Raji (cell line): ENCODE measurements around the gene AIF1L.
A peak's percentile ranks its signal among the peaks of the same experiment; 100 is the strongest.

Experiments
- POLR2A ChIP-seq: IDR thresholded peaks from 2 replicates; pipeline ENCODE4 v1.6.1; 2011; ENCODE audit warnings: low read depth, low read length, control low read depth; ENCODE audit not compliant: insufficient read depth

The AIF1L gene

GRCh38 chr9:131120620-131121228 is 24.4 kb downstream of the AIF1L start:
- TF ChIP-seq POLR2A: no peak

- no peak for TF ChIP-seq POLR2A
Observed at GRCh38 chr9:131121346-131121745, 25.0 kb downstream of the AIF1L start.

GRCh38 chr9:131122158-131122557 is 25.8 kb downstream of the AIF1L start:
- no peak for TF ChIP-seq POLR2A

- no peak for TF ChIP-seq POLR2A
Observed at GRCh38 chr9:131125038-131125287, 28.6 kb downstream of the AIF1L start.

- TF ChIP-seq POLR2A: peak; percentile 98
Observed at GRCh38 chr9:131125288-131126058, 29.1 kb downstream of the AIF1L start, which contains the start of gene NUP214. Gene NUP214 (plus strand): TSS chr9:131125586. CDS start chr9:131125705, 119 bp downstream.

GRCh38 chr9:131126059-131126426 is 29.7 kb downstream of the AIF1L start:
- TF ChIP-seq POLR2A: no peak

GRCh38 chr9:131129183-131129582 is 32.9 kb downstream of the AIF1L start:
- TF ChIP-seq POLR2A: no peak

GRCh38 chr9:131138676-131139075 is 42.3 kb downstream of the AIF1L start:
- no peak for TF ChIP-seq POLR2A

GRCh38 chr9:131140112-131140511 is 43.8 kb downstream of the AIF1L start:
- no peak for TF ChIP-seq POLR2A

GRCh38 chr9:131140550-131140949 is 44.2 kb downstream of the AIF1L start:
- no peak for TF ChIP-seq POLR2A

- no peak for TF ChIP-seq POLR2A
Observed at GRCh38 chr9:131142160-131142559, 45.8 kb downstream of the AIF1L start.

GRCh38 chr9:131144201-131144600 is 47.9 kb downstream of the AIF1L start:
- no peak for TF ChIP-seq POLR2A

GRCh38 chr9:131145245-131145644 is 48.9 kb downstream of the AIF1L start:
- TF ChIP-seq POLR2A: no peak

- TF ChIP-seq POLR2A: no peak
Observed at GRCh38 chr9:131146186-131146585, 49.9 kb downstream of the AIF1L start.

- no peak for TF ChIP-seq POLR2A
Observed at GRCh38 chr9:131148276-131148675, 51.9 kb downstream of the AIF1L start.

- TF ChIP-seq POLR2A: no peak
Observed at GRCh38 chr9:131148966-131149687, 52.8 kb downstream of the AIF1L start.
